Ishikawa (cell line): Measurements from ENCODE around the gene SNRPB2.

Experiments used
- CEBPB ChIP-seq: IDR thresholded peaks from 2 replicates; pipeline ENCODE4 v1.6.1; 2012
- EP300 ChIP-seq: IDR thresholded peaks from 2 replicates; pipeline ENCODE4 v1.6.1; 2012; ENCODE audit warnings: borderline replicate concordance
- NFIC ChIP-seq: IDR thresholded peaks from 2 replicates; pipeline ENCODE4 v1.6.1; 2012

- TF ChIP-seq EP300 (no peak), NFIC (no peak), CEBPB (no peak)
Observed at GRCh38 chr20:16719421-16719820, 10.4 kb upstream of the SNRPB2 start.
